ENCODE data around the gene LHFPL2. TPM values are rescaled to one million over a fixed set of nuclear protein-coding genes. Genes with fewer than 3 reads are reported as not detected.

The LHFPL2 gene
- total RNA-seq, 1 experiment from 2014 or later, result 22.2 TPM

DNA sequence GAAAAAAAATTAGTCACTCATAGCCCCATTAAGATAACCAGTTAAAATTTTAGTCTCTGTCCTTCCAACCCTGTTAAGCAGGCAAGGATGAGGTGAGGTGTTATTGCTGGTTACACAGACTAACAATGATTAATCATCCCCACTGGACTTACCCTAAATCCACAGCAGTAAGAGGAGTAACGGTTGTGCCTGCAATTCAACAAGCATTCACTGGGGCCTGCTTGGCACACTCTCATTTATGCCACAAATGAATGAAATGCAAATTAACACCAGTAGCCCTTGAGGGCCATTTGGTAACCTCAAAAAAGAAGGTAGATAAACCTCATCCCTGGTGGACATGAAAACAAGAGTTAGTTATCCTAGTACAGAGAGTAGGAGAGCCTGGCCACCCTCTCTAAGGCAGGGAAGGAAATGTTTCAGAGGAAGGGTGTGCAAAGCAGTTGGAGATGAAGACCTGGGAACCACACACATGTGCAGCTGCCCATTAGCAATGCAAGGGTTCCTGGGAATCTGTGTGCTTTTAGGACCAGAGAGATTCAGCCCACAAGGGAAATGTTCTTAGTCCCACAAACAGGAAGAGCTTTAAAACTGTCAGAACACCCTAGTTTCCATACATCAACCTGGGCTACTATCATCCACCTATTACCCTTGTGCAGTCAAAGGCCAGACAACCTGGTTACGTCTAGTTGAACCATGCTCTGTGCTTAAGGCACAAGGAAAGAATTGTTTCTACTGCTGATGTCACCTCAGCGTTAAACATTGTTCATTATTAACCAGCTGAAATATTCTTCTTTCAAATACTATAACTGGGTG, 7.7 kb downstream of the LHFPL2 start:
- DNase-seq (ENCODE audit: low spot score), result no peak

DNA sequence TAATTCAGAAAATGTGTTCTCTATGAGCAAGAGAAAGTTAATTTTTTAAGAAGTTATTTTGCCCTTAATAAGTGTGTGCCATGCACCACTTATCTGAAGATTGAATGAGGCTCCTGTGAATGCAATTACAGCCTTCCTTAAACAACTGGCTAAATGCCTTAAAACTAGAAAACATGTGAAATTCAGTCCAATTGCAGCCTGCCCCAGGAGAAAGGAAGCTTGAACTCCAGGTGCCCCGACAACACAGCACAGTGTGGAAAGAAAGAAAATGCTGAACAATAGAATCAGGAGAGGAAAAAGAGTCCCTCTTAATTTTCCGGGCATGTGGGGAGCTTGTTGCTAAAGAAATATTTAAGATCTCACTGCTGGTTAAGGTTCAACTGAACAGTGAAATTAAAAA, 8.8 kb downstream of the LHFPL2 start:
- no peak for DNase-seq (ENCODE audit: low spot score)

DNA sequence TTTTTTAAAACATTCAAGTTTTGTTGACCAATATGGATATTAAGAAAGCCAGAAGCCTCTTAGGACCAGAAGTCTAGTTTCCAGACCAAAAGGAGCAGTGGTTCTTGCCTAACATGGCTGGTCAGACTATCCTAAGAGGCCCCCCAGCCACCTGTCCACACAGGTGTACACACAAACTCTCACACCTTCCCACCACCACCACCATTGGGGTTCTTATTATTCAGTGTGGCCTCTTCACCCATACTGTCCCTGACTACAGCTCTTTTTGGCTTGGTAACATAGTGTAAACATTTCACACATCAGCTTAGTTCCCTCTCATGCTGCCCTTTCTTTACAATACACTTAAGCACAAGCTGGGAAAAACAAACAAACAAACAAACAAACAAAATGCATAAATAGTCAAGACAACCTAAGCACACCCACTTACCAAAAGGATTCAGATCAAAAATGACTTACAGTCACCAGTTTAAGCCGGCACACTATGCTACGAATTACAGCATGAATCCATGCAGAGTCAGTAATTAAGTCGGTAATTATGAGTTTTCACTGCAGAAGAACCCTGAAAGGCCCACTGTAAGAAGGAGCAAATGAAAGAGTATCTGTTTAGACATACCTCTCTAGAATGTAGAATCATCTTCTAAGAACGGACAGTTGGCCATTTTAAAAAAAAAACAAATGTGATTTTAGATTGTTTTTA, 9.5 kb downstream of the LHFPL2 start:
- DNase-seq (ENCODE audit: low spot score), result no peak

DNA sequence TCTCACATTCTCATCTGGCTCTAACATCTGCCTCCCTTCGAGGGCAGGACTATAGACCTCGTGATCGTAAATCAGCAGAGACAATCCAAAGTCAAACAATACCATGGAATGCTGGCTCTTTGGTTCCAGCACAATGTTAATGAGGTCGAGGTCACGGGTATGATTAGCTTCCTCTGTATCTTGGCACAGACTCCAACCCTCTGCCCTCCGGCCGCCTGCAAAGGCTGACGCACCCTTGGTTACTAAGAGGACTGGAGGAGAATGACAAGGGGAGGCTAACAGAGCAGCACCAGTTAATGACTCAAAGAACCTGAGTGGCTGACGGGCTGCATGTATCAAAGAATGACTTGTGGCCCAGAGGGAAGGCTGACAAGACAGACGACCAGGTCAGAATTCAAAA, 10.1 kb downstream of the LHFPL2 start:
- DNase-seq (ENCODE audit: low spot score), result peak; percentile 92

GRCh38 chr5:78637468-78637867, 11.1 kb downstream of the LHFPL2 start:
- no peak for DNase-seq (ENCODE audit: low spot score)

DNA sequence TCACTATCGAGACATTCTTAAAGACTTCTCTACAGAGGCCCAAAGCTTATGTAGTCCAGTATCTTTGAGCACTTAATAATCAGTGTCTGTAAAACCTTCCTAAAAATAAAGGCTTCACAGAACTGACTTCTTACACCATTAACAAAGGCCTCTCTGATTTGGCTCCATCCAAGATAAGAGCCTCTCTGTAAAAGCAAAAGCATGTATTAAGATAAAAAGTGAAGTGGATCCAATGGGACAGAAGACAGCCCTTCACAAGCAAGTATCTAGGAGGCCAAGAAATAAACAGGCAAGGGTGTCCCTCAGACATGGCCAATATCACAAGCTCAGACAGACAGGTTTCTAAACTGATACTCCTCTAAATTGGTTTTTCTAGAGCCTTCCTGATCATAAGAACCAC, 11.9 kb downstream of the LHFPL2 start:
- no peak for DNase-seq (ENCODE audit: low spot score)

DNA sequence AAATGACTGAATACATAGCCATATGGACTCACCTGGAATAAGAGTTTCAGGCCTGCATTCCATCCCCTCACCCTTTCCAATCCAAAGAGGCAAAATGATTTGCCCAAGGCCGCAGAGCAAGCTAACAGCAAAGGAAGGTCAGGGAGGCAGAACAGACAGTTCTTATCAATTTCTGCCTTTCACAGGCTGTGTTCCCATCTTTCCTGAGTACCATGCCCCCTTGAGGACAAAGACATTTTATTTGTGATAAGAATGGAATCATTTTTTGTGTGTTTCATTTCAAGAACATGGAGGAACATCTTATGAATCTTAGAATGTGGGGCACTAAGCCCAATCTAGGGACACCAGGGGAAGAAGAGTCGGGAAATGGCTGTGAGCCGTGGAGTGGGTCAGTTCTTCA, 13.9 kb downstream of the LHFPL2 start:
- no peak for DNase-seq (ENCODE audit: low spot score)

DNA sequence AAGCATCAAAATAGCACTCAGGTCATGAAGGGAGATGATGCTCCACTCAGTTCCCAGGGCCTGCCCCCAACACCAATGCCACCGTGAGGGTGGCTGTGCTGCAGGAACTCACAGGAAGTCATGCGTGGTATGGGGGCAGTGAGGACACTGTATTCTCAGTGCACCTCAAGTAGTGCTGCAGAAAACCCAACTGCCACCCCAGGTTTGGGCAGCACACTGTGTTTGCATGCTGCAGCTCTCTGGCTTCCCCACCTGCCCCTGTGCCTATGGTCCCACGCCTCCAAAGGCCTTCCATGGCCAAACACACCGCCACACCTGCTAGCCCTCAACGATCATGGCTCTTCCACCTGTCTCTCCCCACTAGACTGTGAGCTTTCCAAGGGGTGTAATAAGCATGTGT, 14.3 kb downstream of the LHFPL2 start:
- DNase-seq (ENCODE audit: low spot score), result no peak

GRCh38 chr5:78633700-78634099, 14.9 kb downstream of the LHFPL2 start:
- no peak for DNase-seq (ENCODE audit: low spot score)

DNA sequence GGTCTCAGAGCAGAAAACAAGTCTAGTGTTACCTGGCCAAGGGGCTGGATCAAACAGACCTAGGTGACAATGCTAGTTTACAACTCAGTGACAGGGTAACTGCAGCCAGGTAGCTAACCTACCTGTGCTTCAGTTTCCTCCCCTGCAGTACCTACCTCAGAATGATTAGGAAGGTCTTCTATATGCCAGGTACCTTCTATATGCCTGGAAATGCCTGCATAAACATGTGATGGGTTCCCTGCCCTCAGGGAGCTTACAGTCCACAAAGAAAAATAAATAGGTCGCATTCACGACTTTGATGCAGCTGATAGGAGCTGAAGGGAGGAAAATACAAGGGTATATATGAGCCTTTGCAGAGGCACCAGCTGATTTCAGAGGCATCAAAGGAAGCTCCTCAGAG, 16.1 kb downstream of the LHFPL2 start:
- no peak for DNase-seq (ENCODE audit: low spot score)

DNA sequence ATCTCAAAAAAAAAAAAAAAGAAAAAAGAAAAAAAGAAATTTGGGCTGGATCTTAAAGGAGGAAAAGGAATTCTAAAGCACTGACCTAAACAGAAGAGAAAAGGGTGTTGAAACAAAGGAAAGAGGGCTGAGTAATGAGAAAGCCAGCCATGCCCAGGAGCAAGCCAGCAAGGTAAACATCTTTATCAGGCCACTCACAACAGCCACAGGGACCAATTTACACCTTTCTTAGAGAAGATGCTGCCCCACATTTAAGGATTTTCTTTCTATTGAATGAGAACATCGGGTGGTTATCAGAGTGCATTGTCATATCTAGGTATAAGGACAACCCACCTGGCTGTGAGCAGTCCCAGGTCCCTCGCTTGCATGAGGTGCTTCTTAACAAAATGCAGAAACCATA, 16.6 kb downstream of the LHFPL2 start:
- no peak for DNase-seq (ENCODE audit: low spot score)

GRCh38 chr5:78630047-78630446, 18.5 kb downstream of the LHFPL2 start:
- DNase-seq (ENCODE audit: low spot score), result no peak

GRCh38 chr5:78629624-78630023, 18.9 kb downstream of the LHFPL2 start:
- no peak for DNase-seq (ENCODE audit: low spot score)

DNA sequence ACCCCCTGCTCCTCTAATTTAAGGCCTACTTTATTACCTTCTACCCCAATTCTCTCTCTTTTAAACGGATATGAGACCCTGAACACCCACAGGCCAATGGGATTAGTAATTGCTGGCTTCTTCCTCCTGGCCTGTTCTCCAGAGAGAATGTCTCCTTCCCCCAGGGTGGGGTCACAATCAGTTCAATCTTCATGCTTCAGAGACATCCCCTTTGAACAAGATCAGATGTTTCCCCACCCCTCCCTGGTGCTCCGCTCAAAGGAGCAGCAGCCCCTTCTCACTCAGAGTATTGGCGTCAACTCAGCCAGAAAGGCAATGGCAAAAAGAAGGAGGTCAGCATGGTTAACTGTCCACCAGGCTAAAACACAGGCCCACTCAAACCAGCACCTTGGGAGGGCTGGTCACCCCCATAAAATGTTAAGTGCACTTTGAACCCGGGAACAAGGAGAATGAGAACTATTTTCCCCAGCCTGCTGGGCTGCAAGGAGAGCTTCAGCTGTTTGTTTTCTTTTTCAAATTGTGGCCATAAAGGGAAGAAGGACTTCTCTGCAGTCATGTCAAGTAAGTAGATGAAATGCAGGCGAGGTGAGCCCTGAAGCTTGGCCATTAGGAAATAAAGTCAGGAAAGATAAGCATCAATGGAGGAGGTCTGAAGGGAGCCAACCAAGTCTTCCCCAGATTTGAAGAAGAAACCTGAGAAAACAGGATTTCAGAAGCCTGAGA, 20.1 kb downstream of the LHFPL2 start:
- DNase-seq (ENCODE audit: low spot score), result no peak

DNA sequence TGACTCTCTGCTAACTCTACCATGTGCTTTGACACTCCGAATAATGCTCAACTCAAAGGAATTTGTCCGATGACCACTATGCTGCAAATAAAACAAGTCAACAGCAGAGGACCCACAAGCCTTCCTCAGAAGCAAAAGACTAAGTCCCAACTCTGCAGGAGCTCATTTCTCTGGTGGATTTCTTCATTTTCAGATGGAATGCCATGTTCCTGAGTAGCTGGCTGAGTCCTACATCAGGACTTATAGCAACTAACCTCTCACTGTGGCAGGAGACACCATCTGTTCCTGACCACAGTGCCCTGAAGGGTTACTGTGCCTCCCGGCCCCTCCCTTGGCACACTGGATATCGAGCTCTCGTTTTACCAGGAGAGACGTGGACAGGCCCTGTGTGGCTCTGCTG, 20.8 kb downstream of the LHFPL2 start:
- no peak for DNase-seq (ENCODE audit: low spot score)

- DNase-seq (ENCODE audit: low spot score), result no peak
Observed at GRCh38 chr5:78627175-78627574, 21.4 kb downstream of the LHFPL2 start.

- DNase-seq (ENCODE audit: low spot score), result no peak
Observed at GRCh38 chr5:78626009-78626571, 22.5 kb downstream of the LHFPL2 start.

DNA sequence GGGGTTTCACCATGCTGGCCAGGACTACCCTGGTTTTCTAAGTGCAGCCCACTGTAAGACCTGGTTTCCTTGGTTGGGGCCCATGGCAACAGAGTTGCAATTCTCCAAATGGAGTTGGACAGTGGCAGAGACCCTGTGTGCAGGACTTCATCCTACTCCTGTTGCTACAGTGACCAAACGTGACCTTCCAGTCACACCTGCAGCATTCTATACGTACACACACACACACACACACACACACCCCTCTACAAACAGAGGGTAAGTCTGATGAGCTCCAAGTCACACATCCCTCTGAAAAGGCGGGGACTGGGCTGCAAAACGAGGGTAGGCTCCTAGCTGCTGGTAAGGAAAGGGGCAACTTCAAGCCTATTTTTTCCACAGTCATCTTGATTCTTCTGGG, 23.6 kb downstream of the LHFPL2 start:
- no peak for DNase-seq (ENCODE audit: low spot score)

- DNase-seq (ENCODE audit: low spot score), result no peak
Observed at GRCh38 chr5:78624011-78624541, 24.5 kb downstream of the LHFPL2 start.

- DNase-seq (ENCODE audit: low spot score), result no peak
Observed at GRCh38 chr5:78622302-78622971, 26.1 kb downstream of the LHFPL2 start.

DNA sequence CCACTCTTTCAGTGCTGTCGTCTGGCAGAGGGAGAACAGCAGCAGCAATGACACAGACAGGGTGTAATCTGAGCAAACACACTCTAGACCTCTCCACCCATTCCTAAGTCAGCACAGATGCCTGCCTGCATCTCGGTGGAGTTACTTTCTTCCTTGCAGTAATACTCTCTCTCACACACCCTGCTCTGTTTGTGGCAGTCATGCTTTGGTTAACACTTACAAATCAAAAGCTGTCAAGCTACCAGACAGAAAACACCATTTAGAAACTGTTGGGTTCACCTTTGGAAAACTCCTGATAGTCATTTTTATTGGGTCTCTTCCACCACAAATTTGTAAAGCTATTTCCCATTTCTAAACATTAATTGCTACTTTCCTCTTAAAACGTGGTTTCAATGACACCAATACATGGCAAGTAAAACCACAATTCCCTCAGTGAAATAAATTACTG, 27.3 kb downstream of the LHFPL2 start:
- DNase-seq (ENCODE audit: low spot score), result no peak

Data from H4 (cell line).